ENCODE results near the gene TUBGCP3. TPM values are rescaled to one million over a fixed set of nuclear protein-coding genes. Genes with fewer than 3 reads are reported as not detected.

TUBGCP3 gene
- total RNA-seq, 3 donors from 2014 or later (not counting 1 experiment from before 2014, with no cell fraction given): 43.0 to 57.9 (median 53.6) TPM

GRCh38 chr13:112445411-112446271 is 142.3 kb downstream of the TUBGCP3 start:
- ATAC-seq (no peak), DNase-seq (peak in 1 of 2 donors; percentile 1)
- no peak for TF ChIP-seq CTCF (IDR thresholded peaks at IDR 0.05)
- Mint-ChIP-seq H3K27ac (no peak overlapping the region), H3K4me3 (no peak overlapping the region), H3K4me1 (no peaks in the 10 kb centered on the region), H3K27me3 (ENCODE audit: low read depth in 2 of 2) (peaks cover 8 to 11% of the 10 kb centered on the region in 2 donors), H3K9me3 (no peaks in the 10 kb centered on the region), H3K36me3 (no peaks in the 10 kb centered on the region)
- no peaks in the 10 kb centered on the region for H3K36me3 ChIP-seq (ENCODE audit: control insufficient read depth, insufficient read depth, low read length)
- H3K27me3 ChIP-seq (ENCODE audit: control insufficient read depth, insufficient read depth, low read length): no peaks in the 10 kb centered on the region
- WGBS (ENCODE audit: insufficient coverage): 75% methylated on average over 31 of the region's 31 CpGs
- H3K27ac ChIP-seq (ENCODE audit: low read length): no peak overlapping the region
- no peaks in the 10 kb centered on the region for H3K9me3 ChIP-seq (ENCODE audit: control insufficient read depth, insufficient read depth, low read length)
- intact Hi-C loops (cut with micrococcal nuclease): loop anchor here (10.0 kb wide), 1 partner anchor 971 kb away; no protein-coding TSS in a partner anchor
- no peak overlapping the region for H3K4me3 ChIP-seq (ENCODE audit: low read length)
- H3K4me1 ChIP-seq (ENCODE audit: control insufficient read depth, insufficient read depth, low read length): no peaks in the 10 kb centered on the region

- ATAC-seq (no peak), DNase-seq (peak in 1 of 2 donors; percentile 11)
- WGBS (ENCODE audit: insufficient coverage): 86% methylated on average over 42 of the region's 42 CpGs
- Histone ChIP-seq H3K4me1 (ENCODE audit: control insufficient read depth, insufficient read depth, low read length) (no peaks in the 10 kb centered on the region), H3K4me3 (ENCODE audit: low read length) (no peak overlapping the region), H3K27me3 (ENCODE audit: control insufficient read depth, insufficient read depth, low read length) (no peaks in the 10 kb centered on the region), H3K9me3 (ENCODE audit: control insufficient read depth, insufficient read depth, low read length) (no peaks in the 10 kb centered on the region), H3K27ac (ENCODE audit: low read length) (no peak overlapping the region), H3K36me3 (ENCODE audit: control insufficient read depth, insufficient read depth, low read length) (no peaks in the 10 kb centered on the region)
- Mint-ChIP-seq H3K9me3 (no peaks in the 10 kb centered on the region), H3K27me3 (ENCODE audit: low read depth in 2 of 2) (peaks cover 16 to 17% of the 10 kb centered on the region in 2 donors), H3K36me3 (no peaks in the 10 kb centered on the region), H3K27ac (no peak overlapping the region), H3K4me3 (no peak overlapping the region), H3K4me1 (no peaks in the 10 kb centered on the region)
- TF ChIP-seq CTCF (IDR thresholded peaks at IDR 0.05): no peak
- intact Hi-C loops (cut with micrococcal nuclease): loop anchor here (10.0 kb wide), 1 partner anchor 970 kb away; no protein-coding TSS in a partner anchor
These were observed 143.2 kb downstream of the TUBGCP3 start for GRCh38 chr13:112444416-112445399.

GRCh38 chr13:112443995-112444311 is 144.0 kb downstream of the TUBGCP3 start:
- DNase-seq (peak; percentile 33 to 38), ATAC-seq (peak in 2 of 3 donors; percentile 40 to 78)
- H3K27me3 ChIP-seq (ENCODE audit: control insufficient read depth, insufficient read depth, low read length): no peaks in the 10 kb centered on the region
- Mint-ChIP-seq H3K27ac (no peak overlapping the region), H3K9me3 (no peaks in the 10 kb centered on the region), H3K36me3 (no peaks in the 10 kb centered on the region), H3K27me3 (ENCODE audit: low read depth in 2 of 2) (peaks cover 20 to 22% of the 10 kb centered on the region in 2 donors), H3K4me1 (no peaks in the 10 kb centered on the region), H3K4me3 (no peak overlapping the region)
- no peak overlapping the region for H3K27ac ChIP-seq (ENCODE audit: low read length)
- 5% methylated on average over 10 of the region's 10 CpGs for WGBS (ENCODE audit: insufficient coverage)
- no peak overlapping the region for H3K4me3 ChIP-seq (ENCODE audit: low read length)
- no peaks in the 10 kb centered on the region for H3K9me3 ChIP-seq (ENCODE audit: control insufficient read depth, insufficient read depth, low read length)
- H3K36me3 ChIP-seq (ENCODE audit: control insufficient read depth, insufficient read depth, low read length): no peaks in the 10 kb centered on the region
- intact Hi-C loops (cut with micrococcal nuclease): loop anchor here (10.0 kb wide), 1 partner anchor 969 kb away; no protein-coding TSS in a partner anchor
- TF ChIP-seq CTCF (IDR thresholded peaks at IDR 0.05): peak; percentile 53
- no peaks in the 10 kb centered on the region for H3K4me1 ChIP-seq (ENCODE audit: control insufficient read depth, insufficient read depth, low read length)
